Stimulated activated CD4-positive, alpha-beta T cell treated with anti-CD3 and anti-CD28 coated beads, Interleukin-4, amount 100 ng/mL, for 48 hours (primary cell): ENCODE data around the gene KIRREL2.
"Not testable (repeated sequence)": the region's sequence is repeated elsewhere in the genome, so short reads cannot be mapped to it uniquely, and the experiment has no call there.

Experiments
- DNase-seq, 2 donors: peaks; one replicate each; pipeline ENCODE4 v3.0.0-alpha.2; 2020; ENCODE audit warnings: low read depth in 2 of 2

Gene KIRREL2

DNA sequence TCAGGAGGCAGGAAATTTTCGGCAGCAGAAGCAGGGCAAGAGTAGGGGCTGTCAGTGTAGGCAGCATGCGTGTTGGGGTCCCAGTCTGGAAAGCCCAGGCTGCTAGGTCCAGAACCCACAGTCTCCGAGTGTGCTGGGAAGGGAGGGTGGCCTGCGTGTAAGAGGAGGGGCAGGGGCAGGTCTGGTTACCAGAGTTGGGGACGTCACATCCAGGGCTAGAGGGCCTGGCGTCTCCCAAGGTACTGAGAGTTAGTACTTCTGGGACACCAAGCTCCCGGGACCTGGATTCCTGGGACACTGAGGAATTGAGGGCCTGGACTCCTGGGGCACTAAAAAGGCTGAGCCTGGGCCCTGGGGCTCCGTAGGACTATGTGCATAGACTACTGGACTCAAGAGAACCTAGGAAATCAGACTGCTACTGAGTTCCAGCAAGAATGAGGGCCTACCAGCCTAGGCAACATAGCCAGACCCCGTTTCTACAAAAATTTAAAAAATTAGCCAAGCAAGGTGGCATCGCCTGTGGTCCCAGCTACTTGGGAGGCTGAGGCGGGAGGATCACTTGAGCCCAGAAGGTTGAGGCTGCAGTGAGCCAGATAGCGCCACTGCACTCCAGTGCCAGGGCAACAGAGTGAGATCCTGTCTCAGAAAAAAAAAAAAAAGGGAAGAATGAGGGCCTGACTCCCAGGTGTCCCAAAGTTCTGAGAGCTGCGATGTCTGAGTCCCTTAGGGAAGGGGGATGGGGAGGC, 41.2 kb downstream of the KIRREL2 start:
- no peak for DNase-seq

DNA sequence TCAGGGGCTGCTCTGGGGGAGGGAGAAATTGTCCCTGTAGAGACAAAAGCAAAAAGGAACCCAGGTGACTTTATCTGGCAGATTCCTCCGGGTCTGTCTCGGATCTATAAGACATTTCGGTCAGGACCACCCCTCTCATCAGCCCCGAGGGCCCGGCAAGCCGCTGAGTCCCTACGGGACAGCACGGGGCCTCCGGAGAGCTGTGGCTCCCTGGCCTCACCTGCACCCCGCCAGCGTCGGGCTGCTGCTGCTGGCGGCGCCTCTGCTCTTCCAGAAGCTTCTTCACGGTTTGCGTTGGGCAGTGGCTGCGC, 41.7 kb downstream of the KIRREL2 start:
- no peak for DNase-seq

DNA sequence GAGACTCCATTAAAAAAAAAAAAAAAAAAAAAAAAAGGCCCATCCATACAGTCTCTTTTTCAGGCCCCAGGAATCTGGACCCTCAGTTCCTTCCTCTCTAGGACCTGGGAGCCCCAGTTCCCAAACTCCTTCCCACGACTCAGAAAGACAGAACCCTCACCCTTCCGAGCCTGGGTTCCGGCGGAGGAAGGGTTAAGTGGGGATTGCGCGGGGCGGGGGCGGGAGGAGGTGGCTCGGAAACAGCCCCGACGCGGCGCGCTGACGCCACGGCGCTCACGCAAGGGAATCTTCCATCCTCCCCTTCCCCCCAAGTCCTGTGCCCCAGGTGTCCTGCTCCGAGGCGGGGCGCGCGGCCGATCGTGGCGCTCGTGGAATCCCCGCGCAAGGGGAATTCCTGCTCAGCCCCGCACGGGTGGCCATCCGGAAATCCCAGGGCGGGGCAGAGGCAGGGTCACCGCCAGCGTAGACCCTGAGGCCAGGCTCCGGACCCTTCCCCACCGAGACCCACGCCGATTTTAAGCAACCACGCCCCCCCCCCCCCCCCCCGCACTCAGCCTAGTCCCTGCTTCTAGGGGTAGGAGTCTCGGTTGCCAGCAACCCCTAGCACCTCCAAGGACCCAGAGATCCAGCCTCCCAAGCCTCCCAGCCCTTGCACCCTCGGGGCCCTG, 43.0 kb downstream of the KIRREL2 start:
- DNase-seq, result peak; percentile 78 to 90

DNA sequence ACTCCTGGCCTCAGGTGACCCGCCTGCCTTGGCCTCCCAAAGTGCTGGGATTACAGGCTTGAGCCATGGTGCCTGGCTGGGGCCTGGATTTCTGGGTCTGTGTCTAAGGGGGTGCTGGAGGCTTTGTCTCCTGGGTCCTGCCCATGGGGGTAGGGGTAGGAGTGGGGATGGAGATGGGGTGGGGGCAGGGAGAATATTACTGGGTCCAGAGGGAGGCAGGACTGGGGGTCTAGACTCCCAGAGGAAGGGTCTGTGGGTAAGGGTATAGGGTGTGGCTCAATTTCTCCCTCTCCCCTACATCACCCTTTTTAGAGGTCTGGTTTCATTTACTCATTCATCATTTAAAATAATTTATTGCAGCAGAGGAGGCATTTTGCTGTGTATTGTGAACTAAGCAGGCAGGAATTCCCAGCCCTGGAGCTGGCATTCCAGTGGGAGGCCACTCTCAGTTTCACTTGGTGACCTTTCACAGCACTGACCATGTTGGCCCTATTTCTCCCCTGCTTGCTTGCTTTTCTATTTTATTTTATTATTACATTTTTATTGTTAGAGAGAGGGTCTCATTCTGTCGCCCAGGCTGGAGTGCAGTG, 44.4 kb downstream of the KIRREL2 start:
- no peak for DNase-seq

DNA sequence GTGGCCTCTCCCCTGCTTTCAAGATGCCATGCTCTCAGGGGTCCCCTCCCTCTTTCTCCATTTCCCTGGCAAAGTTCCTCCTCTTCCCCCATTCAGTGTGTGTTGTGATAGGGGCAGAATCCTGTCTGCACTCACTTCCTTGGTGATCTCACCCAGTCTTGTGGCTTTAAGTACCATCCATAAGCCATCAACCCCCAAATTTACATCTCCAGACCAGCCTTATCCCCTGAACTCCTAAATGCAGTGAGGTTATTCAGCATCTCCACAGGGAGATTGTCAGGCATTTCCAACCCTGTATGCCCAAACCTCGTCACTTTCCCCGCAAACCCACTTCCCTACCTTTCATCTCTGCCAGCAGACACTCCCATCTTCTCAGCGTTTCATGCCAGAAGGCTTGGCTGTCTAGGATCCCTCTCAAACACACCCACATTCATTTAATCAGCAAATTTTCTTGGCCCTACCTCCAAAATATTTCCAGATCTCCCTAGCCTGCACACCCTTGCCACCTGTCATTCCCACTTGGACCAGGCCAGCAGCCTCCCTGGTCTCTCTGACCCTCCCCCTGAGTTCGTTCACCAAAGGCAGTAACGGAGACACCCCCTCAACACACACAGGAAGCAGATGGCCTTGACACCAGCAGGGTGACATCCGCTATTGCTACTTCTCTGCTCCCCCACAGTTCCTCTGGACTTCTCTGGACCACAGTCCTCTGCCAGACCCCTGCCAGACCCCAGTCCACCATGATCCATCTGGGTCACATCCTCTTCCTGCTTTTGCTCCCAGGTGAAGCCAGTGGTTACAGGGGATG, 45.3 kb downstream of the KIRREL2 start, which contains the start of gene HCST:
TSS of gene HCST (plus strand) at position 676 of the 808 bp plus-strand sequence. CDS start at position 741, 65 bp downstream.
- no peak for DNase-seq

DNA sequence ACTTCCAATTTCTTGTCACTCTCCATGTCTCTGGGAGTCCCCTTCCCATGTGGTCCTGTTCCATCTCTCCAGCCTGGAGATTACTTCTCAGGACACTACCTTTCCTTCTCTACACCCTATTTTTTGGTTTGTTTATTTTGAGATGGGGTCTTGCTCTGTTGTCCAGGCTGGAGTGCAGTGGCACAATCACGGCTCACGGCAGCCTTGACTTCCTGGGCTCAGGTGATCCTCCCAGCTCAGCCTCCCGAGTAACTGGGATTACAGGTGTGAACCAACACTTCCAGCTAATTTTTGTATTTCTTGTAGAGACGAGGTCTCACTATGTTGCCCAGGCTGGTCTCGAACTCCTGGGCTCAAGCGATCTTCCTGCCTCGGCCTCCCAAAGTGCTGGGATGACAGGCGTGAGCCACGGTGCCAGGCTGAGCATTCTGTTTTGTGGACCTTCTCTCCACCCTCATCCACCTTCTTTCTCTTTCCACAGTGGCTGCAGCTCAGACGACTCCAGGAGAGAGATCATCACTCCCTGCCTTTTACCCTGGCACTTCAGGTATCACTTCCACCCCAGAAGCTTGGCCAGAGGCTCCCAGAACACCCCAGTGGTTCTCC, 46.3 kb downstream of the KIRREL2 start:
- no peak for DNase-seq

DNA sequence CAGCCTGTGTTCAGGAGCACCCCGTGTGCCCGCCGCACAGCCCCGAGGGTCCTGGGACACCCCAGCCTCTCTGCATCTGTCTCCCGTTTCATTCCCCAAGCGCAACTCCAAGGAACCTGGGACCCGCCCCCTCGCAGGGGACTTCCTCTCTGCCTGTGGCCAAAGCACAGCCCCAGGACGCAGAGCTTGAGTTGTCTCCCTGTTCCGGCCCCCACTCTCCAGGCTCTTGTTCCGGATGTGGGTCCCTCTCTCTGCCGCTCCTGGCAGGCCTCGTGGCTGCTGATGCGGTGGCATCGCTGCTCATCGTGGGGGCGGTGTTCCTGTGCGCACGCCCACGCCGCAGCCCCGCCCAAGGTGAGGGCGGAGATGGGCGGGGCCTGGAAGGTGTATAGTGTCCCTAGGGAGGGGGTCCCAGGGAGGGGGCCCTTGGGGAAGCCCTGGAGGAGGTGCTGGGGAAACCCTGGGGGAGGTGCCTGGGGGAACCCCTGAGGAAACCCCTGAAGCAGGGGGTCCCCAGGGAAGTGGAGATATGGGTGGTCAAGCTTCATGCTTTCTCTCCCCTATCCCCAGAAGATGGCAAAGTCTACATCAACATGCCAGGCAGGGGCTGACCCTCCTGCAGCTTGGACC, 47.0 kb downstream of the KIRREL2 start:
- peak; percentile 75 to 80 for DNase-seq

DNA sequence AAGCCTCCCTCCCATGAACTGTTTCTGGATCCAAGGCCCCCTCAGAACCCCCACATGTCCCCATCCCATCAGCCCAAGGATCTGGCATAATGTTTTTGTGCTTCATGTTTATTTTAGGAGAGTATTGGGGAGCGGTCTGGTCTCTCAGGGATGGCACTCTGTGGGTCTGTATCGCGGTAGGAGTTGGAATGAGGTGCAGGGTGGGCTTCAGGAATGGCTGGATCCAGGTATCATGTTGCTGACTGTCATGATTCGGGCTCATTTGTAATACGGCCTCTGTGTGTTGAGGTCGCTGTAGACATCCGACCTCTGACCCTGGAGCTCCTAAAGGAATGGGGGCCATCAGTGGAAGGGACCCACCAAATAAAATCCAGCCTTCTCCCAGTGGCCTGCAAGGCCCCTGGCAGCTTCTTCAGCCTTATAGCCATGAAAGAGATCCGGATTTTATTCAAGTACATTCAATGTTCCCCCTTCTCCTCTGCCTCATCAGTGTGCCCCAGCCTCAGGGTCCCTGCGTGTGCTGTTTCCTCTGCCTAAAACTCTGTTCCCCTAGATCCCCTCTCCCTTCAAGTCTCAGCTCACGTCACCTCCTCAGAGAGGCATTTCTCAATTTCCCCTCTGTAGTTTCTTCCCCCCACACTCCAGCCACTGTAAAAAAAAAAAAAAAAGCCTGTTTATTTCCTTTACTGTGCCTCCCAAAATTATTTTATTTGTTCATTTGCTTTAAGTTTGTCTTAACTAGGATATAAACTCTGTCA, 47.8 kb downstream of the KIRREL2 start:
- DNase-seq, result no peak

DNA sequence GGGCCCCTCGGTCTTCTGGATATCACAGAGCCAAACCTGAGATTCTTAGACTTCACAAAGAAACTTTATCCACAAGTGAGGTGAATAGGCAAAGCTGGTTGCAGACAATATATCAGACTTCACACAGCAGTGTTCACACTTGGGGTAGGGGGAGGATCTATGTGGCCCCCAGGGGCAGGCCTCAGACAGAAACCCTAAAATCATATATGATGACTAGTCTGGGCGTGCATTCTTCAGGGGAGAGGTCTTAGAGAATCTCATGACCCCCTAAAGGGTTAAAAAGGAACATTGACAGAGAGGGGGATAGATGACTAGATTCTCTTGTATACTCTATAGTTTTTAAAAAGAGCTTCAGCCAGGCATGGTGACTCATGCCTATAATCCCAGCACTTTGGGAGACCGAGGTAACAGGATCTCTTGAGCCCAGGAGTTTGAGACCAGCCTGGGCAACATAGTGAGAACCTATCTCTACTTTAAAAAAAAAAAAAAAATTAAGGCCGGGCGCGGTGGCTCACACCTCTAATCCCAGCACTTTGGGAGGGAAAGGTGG, 48.5 kb downstream of the KIRREL2 start:
- DNase-seq, result no peak

DNA sequence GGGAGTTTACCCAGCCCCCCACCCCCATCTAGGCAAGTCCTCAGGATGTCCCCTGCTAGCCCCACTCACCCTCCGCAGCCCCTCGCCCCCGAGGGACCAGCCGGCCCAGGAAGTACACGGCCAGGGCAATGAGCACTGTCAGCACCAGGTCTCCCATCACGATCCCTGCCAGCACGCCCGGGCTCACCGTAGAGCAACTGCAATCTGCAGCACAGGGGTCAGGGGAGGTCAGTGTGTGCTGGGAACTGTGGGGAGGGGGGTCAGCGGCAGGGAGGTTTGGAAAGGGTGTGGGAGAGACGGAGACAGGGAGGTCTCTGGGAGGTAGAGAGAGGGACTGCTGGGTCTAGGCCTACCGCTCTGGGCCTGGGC, 50.6 kb downstream of the KIRREL2 start:
- DNase-seq, result no peak

DNA sequence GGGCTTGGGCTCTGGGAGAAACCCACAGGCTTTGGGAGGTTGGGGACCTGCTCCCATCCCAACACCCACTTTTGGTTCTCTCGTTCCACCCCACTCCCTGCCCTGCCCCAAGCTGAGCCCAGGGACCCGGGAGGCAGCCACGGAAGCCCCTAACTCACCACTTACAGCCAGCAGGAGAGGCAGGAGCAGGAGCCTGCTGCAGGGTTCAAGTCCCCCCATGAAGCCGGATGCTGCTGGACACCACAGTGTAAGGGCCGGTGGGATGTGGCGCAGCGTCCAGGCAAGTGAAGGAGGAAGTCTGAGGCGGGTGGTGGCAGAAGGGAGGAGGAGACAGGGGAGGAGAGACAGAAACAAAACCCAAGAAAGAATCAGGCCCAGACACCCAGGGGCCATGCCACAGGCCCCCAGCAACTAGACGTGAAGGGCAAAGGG, 51.3 kb downstream of the KIRREL2 start, which contains the start of gene TYROBP:
TSS of gene TYROBP (minus strand) at position 286 of the 432 bp plus-strand sequence. CDS start at position 219, 67 bp downstream.
- no peak for DNase-seq

DNA sequence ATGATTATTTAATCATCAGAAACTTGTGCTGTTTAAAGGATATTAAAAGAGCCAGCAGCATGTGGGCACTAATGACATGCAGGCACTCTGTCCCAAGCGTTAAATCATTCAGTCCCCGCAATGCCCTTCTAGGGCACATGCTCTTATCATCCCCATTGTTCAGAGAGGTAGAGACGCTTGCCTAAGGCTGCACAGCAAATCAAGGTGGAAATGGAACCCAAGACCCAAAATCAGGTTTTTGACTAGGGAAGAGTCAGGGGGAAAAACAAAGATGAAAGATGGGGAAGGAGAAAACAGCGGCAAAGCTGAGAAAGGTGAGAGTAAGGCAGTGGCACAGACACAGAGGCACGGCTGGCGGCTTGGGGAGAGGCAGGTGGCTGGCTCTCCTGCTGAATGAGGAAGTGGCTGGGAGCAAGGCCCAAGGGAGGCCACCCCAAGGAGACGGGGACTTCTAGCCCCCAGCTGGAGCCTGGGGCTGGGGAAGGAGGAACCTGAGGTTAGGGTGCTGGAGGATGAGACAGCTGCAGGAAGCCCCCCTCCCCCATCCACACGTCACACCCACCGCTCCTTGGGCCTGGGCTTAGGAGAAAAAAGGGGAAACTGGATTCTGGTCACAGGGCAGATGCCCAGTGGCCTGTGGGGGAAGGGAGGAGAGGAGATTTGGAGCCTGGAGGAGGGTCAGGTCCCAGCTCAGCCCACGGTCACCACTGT, 52.4 kb downstream of the KIRREL2 start:
- DNase-seq, result no peak

DNA sequence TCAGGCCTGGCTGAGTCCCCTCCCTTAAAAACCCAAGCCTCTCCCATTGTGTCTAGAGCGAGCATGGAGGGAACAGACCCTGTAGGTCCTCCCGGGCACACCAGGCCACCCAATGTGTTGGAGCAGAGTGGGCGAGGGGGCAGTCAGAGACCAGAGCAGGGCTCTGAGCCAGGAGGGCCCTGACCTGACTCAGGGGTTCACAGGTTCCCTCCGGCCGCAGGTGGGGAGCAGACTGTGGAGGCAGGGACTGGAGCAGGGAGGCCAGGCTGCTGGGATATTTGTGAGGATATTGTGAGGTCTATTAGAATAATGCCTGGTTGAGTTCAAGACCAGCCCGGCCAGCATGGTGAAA, 52.9 kb downstream of the KIRREL2 start:
- DNase-seq, result no peak

DNA sequence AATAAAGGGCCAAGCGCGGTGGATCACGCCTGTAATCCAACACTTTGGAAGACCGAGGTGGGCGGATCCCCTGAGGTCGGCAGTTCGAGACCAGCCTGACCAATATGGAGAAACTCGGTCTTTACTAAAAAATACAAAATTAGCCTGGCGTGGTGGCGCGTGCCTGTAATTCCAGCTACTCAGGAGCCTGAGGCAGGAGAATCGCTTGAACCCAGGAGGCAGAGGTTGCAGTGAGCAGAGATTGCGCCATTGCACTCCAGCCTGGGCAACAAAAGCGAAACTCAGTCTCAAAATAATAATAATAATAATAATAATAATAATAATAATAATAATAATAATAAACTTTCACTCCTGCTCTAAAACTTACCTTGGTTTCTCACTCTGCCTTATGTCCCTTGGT, 53.6 kb downstream of the KIRREL2 start:
- not testable (repeated sequence) for DNase-seq

DNA sequence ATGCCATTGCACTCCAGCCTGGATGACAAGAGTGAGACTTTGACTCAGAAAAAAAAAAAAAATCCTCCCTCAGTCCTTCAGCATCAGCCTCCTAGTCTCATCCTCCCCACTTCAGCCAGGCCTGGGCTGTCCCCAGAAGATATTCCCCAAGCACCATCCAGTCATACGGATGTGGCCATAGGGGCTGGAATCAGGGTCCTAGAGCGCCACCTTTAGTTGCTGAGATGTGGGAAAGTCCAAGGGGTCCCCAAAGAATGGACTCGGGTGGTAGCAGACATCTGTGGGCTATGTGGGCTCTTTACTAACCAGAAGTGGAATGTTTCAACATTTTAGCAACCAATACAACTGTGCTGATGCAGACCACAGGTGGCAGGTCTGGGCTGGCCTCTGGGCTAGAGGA, 54.5 kb downstream of the KIRREL2 start:
- DNase-seq, result no peak

DNA sequence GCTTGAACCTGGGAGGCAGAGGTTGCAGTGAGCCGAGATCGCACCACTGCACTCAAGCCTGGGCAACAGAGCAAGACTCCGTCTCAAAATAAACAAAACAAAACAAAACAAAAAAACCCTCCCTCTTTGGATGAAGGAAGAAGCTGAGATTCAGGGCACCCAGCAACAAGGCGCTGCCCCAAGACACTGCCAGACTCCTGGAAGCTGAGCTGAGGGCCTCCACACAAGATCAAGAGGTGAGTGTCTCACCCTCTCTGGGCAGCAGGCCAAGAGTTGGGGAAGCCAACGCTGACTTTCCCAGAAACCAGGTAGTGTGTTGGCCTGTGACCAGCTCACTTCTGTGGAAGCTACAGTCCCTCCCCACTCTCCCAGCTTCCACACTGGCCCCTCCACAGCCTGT, 55.1 kb downstream of the KIRREL2 start:
- DNase-seq, result no peak

DNA sequence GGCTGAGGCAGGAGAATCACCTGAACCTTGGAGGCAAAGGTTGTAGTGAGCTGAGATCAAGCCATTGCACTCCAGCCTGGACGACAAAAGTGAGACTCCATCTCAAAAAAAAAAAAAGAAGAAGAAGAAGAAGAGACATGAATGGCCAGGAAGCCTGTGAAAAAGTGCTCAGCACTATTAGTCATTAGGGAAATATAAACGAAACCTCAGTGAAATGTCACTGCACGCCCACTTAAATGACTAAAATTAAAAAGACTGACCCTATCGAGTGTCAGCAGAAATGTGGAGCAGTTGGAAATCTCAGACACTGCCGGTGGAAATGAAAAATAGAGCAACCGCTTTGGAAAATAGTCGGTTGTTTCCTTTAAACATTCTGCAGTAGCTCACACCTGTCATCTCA, 56.9 kb downstream of the KIRREL2 start:
- no peak for DNase-seq

DNA sequence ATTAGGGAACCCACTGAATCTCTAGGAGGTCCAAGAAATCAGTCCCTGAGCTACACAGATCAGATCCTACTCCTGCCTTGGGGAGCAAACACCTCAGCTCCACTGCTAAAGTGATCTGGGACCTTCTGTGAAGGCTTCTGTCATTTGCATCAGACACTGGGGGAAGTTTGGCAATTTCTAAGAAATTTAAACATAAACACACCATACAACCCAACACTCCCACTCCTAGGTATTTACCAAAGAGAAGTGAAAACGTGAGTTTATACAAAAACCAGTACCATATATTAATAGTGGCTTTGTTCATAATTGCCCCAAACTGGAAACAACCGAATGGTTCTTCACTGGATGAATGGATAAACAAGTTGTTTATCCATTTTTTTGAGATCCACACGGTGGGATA, 58.7 kb downstream of the KIRREL2 start:
- no peak for DNase-seq
